HEK293 (cell line): Measurements from ENCODE around the gene PHLDB3.
A peak's percentile ranks its signal among the peaks of the same experiment; 100 is the strongest.

ENCODE experiments used
- GLIS1 ChIP-seq: fragments of 450-650 bp; formaldehyde crosslinking; IDR thresholded peaks from 2 replicates; pipeline ENCODE4 v1.5.1; 2016; ENCODE audit warnings: missing biosample characterization, missing genetic modification characterization
- HOXA7 ChIP-seq: sonication (generic); formaldehyde crosslinking; IDR thresholded peaks from 2 replicates; pipeline ENCODE4 v1.8.1; 2022; ENCODE audit warnings: missing genetic modification reagents, borderline replicate concordance
- KLF1 ChIP-seq: fragments of 450-650 bp; formaldehyde crosslinking; IDR thresholded peaks from 2 replicates; pipeline ENCODE4 v1.5.1; 2016; ENCODE audit warnings: missing biosample characterization, missing genetic modification characterization
- REPIN1 ChIP-seq: fragments of 450-650 bp; formaldehyde crosslinking; IDR thresholded peaks from 2 replicates; pipeline ENCODE4 v1.5.1; 2017; ENCODE audit warnings: missing biosample characterization, missing genetic modification characterization, low read depth
- SALL2 ChIP-seq: fragments of 450-650 bp; formaldehyde crosslinking; IDR thresholded peaks from 2 replicates; pipeline ENCODE4 v1.5.0; 2017; ENCODE audit warnings: missing biosample characterization, mild to moderate bottlenecking, missing genetic modification characterization, borderline replicate concordance
- SP2 ChIP-seq: fragments of 450-650 bp; formaldehyde crosslinking; IDR thresholded peaks from 2 replicates; pipeline ENCODE4 v1.5.1; 2016; ENCODE audit warnings: missing biosample characterization, missing genetic modification characterization
- SP3 ChIP-seq: fragments of 450-650 bp; formaldehyde crosslinking; IDR thresholded peaks from 2 replicates; pipeline ENCODE4 v1.5.1; 2016; ENCODE audit warnings: missing biosample characterization, missing genetic modification characterization
- TRIM28 ChIP-seq: IDR thresholded peaks from 2 replicates; pipeline ENCODE4 v1.6.1; 2011; ENCODE audit warnings: low read length, control low read depth, borderline replicate concordance
- ZNF114 ChIP-seq: fragments of 450-650 bp; formaldehyde crosslinking; IDR thresholded peaks from 2 replicates; pipeline ENCODE4 v1.5.0; 2017; ENCODE audit warnings: missing biosample characterization, missing genetic modification characterization
- ZNF184 ChIP-seq: fragments of 450-650 bp; IDR thresholded peaks from 2 replicates; pipeline ENCODE4 v1.5.1; 2018; ENCODE audit warnings: missing biosample characterization, mild to moderate bottlenecking, missing genetic modification characterization
- ZNF202 ChIP-seq: fragments of 450-650 bp; formaldehyde crosslinking; IDR thresholded peaks from 2 replicates; pipeline ENCODE4 v1.5.1; 2016; ENCODE audit warnings: missing biosample characterization, missing genetic modification characterization, borderline replicate concordance
- ZNF280D ChIP-seq: fragments of 450-650 bp; formaldehyde crosslinking; IDR thresholded peaks from 2 replicates; pipeline ENCODE4 v1.5.1; 2016; ENCODE audit warnings: missing biosample characterization, missing genetic modification characterization
- ZNF398 ChIP-seq: fragments of 450-650 bp; formaldehyde crosslinking; IDR thresholded peaks from 2 replicates; pipeline ENCODE4 v1.5.1; 2017; ENCODE audit warnings: missing biosample characterization, missing genetic modification characterization
- ZNF529 ChIP-seq: fragments of 450-650 bp; formaldehyde crosslinking; IDR thresholded peaks from 2 replicates; pipeline ENCODE4 v1.5.1; 2017; ENCODE audit warnings: missing genetic modification characterization, missing biosample characterization; ENCODE audit not compliant: insufficient replicate concordance
- ZNF596 ChIP-seq: fragments of 450-650 bp; IDR thresholded peaks from 2 replicates; pipeline ENCODE4 v1.5.0; 2018; ENCODE audit warnings: missing biosample characterization, mild to moderate bottlenecking, missing genetic modification characterization, moderate library complexity
- ZNF791 ChIP-seq: fragments of 450-650 bp; formaldehyde crosslinking; IDR thresholded peaks from 2 replicates; pipeline ENCODE4 v1.5.1; 2016; ENCODE audit warnings: missing biosample characterization, missing genetic modification characterization
- ZNF792 ChIP-seq: fragments of 450-650 bp; formaldehyde crosslinking; IDR thresholded peaks from 2 replicates; pipeline ENCODE4 v1.5.1; 2016; ENCODE audit warnings: missing biosample characterization, missing genetic modification characterization
- ZNF830 ChIP-seq: fragments of 450-650 bp; IDR thresholded peaks from 2 replicates; pipeline ENCODE4 v1.5.0; 2018; ENCODE audit warnings: missing biosample characterization, missing genetic modification characterization, low read depth, mild to moderate bottlenecking, moderate library complexity
- ZSCAN18 ChIP-seq: fragments of 450-650 bp; formaldehyde crosslinking; IDR thresholded peaks from 2 replicates; pipeline ENCODE4 v1.5.1; 2016; ENCODE audit warnings: missing biosample characterization, missing genetic modification characterization
- ZSCAN4 ChIP-seq: fragments of 450-650 bp; formaldehyde crosslinking; IDR thresholded peaks from 2 replicates; pipeline ENCODE4 v1.5.1; 2017; ENCODE audit warnings: missing biosample characterization, missing genetic modification characterization
- TF ChIP-seq, protein P1 (sequence below): fragments of 450-650 bp; formaldehyde crosslinking; IDR thresholded peaks from 2 replicates; pipeline ENCODE4 v1.5.1; 2016; ENCODE audit warnings: missing biosample characterization, missing genetic modification characterization
- TF ChIP-seq, protein P2 (sequence below): fragments of 450-650 bp; formaldehyde crosslinking; IDR thresholded peaks from 2 replicates; pipeline ENCODE4; 2016; ENCODE audit warnings: missing biosample characterization, missing genetic modification characterization
- TF ChIP-seq, protein P3 (sequence below): fragments of 450-650 bp; formaldehyde crosslinking; IDR thresholded peaks from 2 replicates; pipeline ENCODE4 v1.5.1; 2016; ENCODE audit warnings: missing biosample characterization, missing genetic modification characterization

Gene PHLDB3

DNA sequence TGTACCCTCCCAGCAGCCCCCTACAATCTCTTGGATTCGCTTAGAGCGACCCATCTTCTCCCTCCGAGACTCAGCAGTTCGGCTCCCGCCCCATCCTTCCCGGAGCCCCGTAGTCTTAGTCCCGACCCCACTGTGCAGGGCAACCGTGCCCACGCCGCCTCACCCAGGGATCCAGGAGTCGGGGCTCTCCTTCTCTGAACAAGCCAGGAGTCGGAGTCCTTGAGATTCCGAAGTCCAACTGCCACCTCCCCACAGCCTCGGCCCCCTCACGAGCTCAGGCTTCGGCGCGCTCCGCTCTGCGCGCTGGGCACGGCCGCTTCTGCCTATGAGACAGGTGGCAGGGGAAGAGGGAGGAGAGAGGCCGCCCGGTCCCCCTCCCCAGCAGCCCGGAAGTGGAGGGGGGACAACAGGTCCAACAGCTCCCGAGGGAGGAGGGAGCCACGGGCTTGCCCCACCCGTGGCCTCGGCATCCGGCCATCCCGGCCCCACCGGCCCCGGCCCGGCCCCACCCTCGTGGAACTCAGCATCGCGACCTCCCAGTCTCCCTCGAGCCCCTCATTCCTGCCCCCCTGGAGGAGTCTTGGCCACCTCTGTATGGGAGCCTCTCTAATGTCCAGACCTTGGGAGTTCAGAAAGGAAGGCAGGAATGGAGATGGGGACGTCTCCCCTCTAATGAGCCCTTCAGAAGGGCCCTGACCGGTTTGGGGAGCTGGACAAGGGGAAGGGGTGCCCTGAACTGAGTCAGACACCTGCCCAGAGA is at the start of gene PHLDB3 (continued):
- TF ChIP-seq, protein P1, sequence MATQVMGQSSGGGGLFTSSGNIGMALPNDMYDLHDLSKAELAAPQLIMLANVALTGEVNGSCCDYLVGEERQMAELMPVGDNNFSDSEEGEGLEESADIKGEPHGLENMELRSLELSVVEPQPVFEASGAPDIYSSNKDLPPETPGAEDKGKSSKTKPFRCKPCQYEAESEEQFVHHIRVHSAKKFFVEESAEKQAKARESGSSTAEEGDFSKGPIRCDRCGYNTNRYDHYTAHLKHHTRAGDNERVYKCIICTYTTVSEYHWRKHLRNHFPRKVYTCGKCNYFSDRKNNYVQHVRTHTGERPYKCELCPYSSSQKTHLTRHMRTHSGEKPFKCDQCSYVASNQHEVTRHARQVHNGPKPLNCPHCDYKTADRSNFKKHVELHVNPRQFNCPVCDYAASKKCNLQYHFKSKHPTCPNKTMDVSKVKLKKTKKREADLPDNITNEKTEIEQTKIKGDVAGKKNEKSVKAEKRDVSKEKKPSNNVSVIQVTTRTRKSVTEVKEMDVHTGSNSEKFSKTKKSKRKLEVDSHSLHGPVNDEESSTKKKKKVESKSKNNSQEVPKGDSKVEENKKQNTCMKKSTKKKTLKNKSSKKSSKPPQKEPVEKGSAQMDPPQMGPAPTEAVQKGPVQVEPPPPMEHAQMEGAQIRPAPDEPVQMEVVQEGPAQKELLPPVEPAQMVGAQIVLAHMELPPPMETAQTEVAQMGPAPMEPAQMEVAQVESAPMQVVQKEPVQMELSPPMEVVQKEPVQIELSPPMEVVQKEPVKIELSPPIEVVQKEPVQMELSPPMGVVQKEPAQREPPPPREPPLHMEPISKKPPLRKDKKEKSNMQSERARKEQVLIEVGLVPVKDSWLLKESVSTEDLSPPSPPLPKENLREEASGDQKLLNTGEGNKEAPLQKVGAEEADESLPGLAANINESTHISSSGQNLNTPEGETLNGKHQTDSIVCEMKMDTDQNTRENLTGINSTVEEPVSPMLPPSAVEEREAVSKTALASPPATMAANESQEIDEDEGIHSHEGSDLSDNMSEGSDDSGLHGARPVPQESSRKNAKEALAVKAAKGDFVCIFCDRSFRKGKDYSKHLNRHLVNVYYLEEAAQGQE = peak; percentile 13; the same call in 1 of the 2 replicates
- TF ChIP-seq ZSCAN4 (0 out of 2 replicates have a peak, but pooled peaks have one; percentile 21), ZNF398 (tag by site-specific recombination) (peak; percentile 98), REPIN1 (tag by site-specific recombination) (0 out of 2 replicates have a peak, but pooled peaks have one; percentile 76), SP2 (tag by site-specific recombination) (peak; percentile 61; the same call in 1 of the 2 replicates), SP3 (peak; percentile 84), ZSCAN18 (peak; percentile 30; the same call in 1 of the 2 replicates), ZNF184 (tag by site-specific recombination) (no peak), ZNF791 (tag by site-specific recombination) (no peak), HOXA7 (no peak), GLIS1 (peak; percentile 74), KLF1 (tag by site-specific recombination) (no peak; the same call in none of the 2 replicates), ZNF202 (tag by site-specific recombination) (no peak), ZNF596 (tag by site-specific recombination) (no peak), ZNF792 (tag by site-specific recombination) (no peak; the same call in 1 of the 2 replicates), ZNF830 (tag by site-specific recombination) (no peak), ZNF529 (tag by site-specific recombination) (no peak), TRIM28 (no peak), ZNF280D (0 out of 2 replicates have a peak, but pooled peaks have one; percentile 6), ZNF114 (no peak), SALL2 (tag by site-specific recombination) (no peak)
- TF ChIP-seq, protein P2, sequence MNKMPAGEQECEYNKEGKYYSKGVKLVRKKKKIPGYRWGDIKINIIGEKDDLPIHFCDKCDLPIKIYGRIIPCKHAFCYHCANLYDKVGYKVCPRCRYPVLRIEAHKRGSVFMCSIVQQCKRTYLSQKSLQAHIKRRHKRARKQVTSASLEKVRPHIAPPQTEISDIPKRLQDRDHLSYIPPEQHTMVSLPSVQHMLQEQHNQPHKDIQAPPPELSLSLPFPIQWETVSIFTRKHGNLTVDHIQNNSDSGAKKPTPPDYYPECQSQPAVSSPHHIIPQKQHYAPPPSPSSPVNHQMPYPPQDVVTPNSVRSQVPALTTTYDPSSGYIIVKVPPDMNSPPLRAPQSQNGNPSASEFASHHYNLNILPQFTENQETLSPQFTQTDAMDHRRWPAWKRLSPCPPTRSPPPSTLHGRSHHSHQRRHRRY (tag by site-specific recombination) = no peak
- TF ChIP-seq, protein P3, sequence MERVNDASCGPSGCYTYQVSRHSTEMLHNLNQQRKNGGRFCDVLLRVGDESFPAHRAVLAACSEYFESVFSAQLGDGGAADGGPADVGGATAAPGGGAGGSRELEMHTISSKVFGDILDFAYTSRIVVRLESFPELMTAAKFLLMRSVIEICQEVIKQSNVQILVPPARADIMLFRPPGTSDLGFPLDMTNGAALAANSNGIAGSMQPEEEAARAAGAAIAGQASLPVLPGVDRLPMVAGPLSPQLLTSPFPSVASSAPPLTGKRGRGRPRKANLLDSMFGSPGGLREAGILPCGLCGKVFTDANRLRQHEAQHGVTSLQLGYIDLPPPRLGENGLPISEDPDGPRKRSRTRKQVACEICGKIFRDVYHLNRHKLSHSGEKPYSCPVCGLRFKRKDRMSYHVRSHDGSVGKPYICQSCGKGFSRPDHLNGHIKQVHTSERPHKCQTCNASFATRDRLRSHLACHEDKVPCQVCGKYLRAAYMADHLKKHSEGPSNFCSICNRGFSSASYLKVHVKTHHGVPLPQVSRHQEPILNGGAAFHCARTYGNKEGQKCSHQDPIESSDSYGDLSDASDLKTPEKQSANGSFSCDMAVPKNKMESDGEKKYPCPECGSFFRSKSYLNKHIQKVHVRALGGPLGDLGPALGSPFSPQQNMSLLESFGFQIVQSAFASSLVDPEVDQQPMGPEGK (tag by site-specific recombination) = peak; percentile 50
